ENCODE measurements around the gene FGF19.
A peak's percentile ranks its signal among the peaks of the same experiment; 100 is the strongest.
"Not testable (repeated sequence)": the region's sequence is repeated elsewhere in the genome, so short reads cannot be mapped to it uniquely, and the experiment has no call there.

FGF19 gene

DNA sequence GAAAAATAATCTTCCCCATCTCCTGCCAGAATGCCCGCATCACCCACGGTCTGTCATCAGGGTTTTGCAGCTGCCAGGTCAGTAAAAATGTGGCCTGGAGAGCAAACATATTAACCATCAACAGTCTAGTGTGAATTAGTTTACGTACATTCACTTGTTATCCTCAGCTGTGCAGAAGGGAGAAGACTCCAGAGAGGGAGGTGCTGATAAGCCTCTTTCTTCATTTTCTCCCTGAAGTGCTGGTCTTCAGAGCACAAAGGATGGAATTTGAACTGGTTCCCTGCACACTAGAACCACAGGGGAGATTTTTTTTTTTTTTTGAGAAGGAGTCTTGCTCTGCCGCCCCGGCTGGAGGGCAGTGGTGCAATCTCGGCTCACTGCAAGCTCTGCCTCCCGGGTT, 8.2 kb downstream of the FGF19 start:
- no peak for DNase-seq

DNA sequence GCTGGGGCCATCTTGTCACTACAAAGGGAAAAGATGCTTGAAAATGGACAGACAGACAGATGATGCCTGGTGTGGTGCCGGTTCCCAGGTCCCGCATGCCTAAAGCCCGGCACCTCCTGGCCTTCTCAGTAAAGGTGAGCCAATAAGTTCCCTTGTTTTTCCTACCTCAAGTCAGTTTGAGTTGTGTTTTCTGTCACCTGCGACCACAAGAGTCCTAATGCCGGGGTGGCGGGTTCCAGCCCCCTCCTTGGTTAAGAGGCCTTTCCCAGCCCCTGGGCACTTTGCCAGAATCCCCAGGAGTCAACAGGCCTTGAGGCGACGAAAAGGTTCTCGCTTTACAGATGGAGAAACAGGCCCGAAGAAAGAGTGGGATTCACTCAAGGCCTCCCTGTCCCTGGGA, 9.0 kb downstream of the FGF19 start:
- no peak for DNase-seq

DNA sequence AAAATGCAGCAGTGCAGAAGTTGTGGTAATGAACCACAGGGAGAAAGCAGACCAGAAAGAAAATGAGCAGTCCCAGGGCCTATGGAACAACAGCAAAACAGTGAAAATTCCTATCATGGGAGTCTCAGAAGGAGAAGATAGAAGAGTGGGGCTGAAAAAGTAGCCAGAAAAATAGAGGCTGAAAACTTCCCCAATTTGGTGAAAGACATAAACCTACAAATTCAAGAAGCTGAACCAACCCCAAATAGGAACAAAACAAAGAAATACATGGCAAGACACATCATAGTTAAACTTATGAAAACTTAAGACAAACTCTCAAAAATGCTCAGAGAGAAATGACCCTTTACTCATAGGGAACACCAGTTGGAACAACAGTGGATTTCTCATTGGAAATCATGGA, 11.4 kb downstream of the FGF19 start:
- no peak for DNase-seq

DNA sequence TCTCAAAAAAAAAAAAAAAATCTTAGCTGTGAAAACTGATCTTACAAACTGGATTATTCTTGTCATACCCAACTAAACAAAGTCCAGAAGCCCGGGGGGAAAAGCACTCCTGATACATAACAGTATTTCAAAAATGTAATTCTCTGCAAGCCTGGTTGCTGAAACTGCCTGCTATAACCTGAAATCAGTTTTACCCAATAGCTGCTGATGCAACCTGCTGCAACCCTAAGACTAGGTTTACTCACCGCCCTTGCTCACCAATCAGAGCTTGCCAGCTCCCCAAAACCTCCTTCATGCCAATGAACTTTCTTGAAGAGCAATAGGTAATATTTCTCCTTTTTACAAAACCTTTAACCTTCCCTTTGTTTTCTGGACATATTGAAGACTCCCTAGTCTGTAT, 12.4 kb downstream of the FGF19 start:
- DNase-seq = no peak

DNA sequence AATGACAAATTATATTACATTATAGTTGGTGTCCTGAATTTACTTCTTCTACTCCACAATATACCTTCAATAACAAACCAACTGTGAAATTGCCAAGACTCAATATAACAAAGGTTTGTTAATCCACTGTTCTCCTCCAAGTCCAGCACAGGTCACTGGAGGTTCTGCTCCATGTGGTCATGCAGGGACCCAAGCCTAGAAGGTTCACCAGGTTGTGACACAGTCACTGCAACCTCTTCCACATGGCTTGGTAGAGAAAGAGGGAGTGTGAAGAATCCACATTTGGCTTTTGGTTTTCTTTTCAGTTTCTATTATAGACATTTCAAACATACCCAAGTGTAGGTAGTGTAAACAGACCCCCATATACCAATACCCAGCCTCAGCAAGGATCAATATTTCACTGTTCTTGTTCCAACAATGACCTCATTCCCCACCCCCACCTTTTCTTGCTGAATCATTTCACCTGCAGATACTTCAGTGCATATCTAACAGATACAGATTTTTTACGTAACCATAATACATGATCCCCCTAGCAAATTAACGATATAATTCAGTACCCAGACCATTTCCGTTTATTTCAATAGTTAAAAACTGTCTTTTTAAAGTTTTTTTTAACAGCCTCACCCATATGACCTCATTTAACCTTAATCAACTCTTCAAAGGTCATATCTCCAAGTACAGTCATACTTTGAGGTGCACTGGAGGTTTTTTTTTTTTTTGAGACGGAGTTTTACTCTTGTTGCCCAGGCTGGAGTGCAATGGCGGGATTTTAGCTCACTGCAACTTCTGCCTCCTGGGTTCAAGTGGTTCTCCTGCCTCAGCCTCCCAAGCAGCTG, 14.1 kb downstream of the FGF19 start:
- no peak for DNase-seq

DNA sequence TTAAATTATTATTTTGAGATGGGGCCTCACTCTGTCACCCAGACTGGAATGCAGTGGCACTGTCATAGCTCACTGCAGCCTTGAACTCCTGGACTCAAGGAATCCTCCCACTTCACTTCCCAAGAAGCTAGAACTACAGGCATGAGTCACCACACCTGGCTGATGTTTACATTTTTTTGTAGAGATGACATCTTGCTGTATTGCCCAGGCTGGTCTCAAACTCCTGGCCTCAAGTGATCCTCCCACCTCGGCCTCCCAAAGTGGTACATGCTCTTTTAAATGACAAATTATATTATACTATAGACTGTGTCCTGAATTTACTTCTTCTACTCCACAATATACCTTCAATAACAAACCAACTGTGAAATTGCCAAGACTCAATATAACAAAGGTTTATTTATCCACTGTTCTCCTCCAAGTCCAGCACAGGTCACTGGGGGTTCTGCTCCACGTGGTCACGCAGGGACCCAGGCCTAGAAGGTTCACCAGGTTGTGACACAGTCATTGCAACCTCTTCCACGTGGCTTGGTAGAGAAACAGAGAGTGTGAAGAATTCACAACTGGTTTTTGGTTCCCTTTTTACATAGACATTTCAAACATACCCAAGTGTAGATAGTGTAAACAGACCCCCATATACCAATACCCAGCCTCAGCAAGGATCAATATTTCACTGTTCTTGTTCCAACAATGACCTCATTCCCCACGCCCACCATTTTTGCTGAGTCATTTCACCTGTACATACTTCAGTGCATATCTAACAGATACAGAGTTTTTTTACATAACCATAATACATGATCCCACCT, 15.7 kb downstream of the FGF19 start:
- not testable (repeated sequence) for DNase-seq

DNA sequence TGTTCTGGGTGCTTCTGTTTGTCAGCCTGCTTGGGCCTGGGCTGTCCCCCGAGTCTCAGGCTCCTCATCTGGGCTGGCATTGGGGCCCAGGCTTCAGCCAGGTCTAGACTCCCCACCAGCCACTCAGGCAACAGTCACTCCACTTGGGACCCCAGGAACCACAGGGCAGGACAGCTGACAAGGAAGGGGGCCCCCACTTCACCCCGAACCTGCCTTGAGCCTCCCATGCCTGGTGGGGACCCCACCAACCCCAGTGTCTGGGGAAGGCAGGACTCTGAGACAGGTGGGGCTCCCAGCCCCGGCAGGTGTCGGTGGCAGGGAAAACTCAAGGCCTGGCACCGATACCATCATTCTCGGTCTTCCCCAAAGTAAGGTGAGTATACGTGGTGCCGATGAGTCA, 17.0 kb downstream of the FGF19 start:
- no peak for DNase-seq

DNA sequence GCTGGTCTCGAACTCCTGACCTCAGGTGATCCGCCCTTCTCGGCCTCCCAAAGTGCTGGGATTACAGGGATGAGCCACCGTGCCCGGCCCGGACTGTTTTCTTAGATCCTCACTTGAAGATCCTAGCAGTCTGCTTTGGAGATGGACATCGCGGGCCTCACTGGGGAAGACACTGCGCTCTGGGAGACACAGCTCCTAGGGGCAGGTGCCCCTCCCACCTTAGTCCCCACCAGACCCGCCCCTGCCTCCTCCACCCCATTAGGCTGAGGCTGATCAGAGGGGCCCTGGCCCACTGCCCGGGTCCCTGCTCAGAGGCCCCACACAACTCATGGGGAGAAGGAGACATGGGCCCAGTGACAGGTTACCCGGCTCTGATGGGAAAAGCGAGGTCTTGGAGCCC, 17.4 kb downstream of the FGF19 start:
- no peak for DNase-seq

DNA sequence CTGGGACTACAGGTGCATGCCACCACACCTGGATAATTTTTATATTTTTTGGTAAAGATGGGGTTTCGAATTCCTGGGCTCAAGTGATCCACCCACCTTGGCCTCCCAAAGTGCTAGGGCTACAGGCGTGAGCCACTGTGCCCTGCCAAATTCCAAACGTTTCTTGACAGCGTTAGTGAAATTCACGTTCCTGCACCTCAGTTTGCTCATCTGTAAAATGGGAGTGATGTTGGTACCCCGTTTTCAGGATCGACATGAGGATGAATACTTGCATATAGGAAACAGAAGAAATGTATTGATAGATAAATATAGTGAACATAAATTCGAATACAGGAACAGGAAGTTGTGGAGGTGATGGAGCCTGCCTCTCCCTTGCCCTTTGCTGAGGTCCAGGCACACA, 18.5 kb downstream of the FGF19 start:
- DNase-seq = no peak

DNA sequence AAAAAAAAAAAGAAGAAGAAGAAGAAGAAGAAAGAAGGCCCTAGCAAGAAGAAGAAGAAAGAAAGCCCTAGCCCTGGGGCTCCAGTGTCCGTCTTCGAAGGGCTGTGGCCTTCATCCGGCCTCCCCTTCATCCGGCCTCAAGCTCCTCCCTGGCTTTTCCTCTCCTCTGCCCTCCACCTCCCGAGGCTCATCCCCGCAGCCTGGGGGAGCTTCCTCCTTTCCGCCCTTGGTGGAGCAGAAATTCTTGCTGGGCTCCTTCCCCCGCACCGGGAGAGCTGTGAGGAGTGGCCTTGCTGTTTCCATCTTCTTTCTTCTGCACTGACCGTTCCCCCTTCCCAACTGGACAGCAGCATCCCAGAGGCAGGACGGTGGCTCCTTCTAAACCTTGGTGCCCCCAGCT, 19.2 kb downstream of the FGF19 start:
- DNase-seq = no peak

DNA sequence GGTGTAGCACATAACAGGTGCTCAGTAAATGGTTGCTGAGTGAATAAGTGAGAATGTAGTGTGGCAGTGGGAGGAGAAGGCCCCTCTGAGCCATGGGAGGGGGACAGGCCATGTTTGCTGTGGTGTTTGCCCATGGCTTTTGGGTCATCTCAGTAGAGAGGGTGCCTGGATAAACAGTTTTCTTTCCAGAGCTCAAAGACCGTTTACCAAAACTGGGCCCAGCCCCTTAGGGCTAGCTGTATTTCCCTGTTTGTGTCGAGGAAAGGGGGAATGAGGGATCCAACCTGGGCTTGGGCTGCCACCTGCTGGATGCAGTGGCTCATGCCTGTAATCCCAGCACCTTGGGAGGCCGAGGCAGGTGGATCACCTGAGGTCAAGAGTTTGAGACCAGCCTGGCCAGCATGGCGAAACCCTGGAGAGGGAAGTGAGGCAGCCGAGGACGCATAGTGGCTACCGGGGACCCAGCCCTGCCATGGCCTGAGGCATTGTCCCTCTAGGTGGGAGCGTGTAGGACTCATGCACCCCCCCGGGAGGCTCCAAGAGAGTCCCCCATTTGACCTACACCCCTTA, 20.0 kb downstream of the FGF19 start:
- no peak for DNase-seq

DNA sequence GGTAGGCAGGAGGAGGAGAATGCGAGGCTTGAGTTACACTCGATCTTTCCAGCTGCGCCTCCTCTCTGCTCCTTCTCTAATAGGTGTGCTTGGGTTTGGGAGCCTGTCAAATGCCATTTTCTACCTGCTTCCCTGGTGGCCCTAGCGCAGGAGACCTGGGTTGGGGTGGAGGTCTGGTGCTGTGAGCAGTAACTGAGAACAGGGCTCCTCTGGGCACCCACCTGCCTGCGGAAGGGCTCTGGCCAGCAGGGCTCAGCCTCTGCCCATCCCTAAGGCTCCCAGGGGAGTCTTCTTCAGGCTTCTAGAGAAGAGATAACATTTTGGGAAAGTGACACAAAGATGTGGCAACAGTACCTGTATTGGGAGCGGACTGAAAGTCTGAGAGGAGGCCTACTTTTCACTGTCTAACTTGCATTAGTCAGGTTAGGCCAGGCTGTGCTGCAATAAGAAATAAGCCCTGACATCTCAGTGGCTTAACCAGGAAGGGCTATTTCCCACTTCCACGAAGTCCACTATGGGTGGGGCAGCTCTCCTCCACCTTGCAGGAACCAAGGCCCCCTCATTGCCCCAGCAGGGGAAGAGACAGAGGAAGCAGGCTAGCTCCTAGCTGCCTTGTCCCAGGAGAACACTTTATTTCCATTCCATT, 21.0 kb downstream of the FGF19 start:
- no peak for DNase-seq

DNA sequence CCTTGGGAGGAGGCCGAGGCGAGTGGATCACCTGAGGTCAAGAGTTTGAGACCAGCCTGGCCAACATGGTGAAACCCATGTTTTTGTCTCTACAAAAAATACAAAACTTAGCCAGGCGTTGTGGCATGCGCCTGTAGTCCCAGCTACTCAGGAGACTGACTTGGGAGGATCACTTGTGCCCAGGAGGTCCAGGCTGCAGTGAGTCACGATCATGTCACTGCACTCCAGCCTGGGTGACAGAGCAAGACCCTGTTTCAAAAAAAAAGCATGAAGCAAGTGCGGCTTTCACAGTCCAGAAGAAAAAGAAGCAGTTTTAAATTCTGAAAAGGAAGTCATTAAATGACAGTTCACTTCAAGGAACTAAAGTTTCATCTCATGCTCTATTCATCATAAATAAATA, 21.6 kb downstream of the FGF19 start:
- no peak for DNase-seq

DNA sequence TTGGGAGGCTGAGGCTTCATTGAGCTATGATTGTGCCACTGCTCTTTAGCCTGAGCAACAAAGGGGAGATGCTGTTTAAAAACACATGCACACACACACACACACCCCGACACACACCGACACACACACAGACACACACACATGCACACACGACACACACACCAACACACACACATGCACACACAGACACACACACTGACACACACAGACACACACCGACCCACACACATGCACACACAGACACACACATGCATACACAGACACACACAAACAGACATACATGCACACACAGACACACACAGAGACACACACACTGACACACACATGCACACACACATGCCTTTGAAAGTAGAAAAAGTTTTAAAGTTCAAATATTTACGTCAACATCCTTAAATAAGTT, 23.1 kb downstream of the FGF19 start:
- DNase-seq = no peak

DNA sequence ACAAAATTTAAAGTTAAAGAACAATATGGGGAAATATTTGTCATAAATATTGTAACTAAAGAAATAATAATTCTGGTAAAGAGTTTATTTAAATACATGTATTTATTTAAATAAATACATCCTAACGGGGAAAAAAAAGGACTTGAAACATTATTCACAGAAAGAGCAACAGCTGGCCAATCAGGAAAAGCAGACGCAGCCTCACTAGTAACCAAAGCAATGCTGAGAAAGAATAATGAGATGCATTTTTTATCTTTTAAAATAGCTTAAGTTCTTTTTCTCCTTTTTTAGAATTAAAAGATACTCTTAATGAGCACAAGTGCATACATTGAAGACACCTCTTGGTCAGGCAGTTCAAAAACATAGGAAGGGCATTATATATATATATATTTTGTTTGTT, 26.1 kb downstream of the FGF19 start:
- DNase-seq = no peak

DNA sequence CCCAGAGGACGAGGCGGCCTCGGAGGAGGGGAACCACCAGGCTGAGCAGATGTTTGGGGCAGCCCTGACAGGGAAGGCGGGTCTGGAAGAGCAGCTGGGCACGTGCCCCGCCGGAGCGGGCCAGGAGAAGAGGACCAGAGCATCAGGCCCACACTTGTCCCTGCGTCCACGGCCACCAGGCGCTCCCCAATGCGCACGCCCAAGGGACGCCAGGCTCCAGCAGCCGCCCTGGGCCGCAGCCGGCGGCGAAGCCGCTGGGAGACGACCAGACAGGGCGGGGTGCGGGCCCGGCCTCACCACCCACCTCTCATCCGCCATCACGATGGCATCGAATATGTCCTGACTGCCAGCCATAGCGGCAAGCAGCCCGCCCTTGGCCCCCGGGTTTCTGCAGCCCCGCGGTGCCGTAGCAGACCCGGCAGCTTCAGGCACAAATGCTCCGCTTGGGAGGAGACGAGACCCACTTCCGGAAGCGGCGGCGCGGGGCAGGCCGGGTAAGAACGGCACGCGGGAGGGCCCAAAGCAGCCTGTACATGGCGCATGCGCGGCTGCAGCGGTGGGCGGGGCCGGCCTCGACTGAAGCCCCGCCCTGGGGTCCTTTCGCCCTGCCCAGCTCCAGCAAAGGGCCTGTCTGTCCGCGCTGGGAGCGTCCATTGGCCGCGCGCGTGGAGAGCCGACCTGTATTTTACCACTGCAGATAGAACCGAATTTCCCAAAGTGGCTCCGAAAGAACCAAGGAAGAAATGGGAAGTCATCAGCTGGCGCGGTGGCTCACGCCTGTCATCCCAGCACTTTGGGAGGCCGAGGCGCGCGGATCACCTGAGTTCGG, 28.7 kb downstream of the FGF19 start, which contains the start of gene LTO1:
LTO1 (minus strand) TSS at position 468 of the 829 bp plus-strand sequence; CDS start at position 354, 114 bp downstream.
- peak; percentile 85 for DNase-seq

DNA sequence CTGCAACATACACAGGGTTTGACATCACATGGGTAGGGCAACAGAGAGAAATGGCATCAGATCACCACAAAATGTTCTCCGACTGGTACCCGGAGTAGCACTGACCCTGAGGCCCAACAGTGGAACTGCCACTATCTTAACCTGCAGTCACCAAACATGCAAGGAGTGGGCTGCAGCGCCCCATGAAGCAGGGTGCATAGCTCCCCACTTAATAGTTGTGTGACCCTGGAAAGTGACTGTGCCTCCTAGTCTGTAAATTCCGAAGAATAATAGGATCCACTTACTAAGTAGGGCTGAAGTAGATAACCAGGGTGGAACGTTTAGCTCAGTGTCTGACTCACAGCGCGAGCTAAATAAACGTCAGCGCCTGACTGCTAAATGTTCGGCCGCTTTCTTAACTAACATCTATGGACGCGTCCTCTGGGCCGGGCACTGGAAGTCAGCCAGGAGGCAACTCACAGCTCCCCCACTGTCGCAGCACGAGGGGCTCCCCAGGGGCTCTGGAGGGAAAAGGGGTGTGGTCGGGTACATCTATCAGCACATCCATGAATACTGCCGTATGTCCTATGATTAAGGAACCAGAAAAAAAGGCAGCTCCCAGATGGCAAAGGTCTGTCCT, 29.4 kb downstream of the FGF19 start:
- no peak for DNase-seq

DNA sequence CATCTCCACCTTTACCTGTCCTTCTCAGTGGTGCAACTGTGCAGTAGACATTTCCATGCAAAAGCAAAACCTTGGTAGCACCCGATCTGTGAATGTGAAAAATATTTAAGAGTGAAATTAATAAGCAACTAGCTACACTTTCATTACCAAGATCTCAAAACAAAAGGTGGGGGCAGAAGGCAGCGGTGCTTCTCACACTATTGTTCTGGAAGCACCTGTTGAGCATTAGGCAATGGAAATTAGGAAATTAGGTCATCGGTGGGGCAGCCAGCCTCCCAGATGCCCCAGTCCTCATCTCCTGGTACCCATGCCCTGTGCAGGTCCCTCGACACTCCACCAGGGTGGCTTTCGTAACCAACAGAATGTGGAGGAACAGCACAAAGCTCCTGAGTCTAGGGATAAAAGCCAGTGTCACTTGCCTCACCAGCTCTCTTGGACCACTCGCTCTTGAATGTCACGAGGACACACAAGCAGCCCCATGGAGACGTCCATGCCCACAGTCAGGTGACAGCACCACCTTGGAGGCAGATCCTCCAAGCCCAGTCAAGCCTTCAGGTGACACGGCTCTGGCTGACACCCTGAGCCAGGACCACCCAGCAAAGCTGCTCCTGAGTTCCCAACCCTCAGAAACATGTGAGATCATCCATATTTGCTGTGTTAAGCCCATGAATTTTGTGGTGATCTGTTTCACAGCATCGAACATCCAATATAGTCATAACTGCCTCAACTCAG, 31.9 kb downstream of the FGF19 start:
- no peak for DNase-seq

DNA sequence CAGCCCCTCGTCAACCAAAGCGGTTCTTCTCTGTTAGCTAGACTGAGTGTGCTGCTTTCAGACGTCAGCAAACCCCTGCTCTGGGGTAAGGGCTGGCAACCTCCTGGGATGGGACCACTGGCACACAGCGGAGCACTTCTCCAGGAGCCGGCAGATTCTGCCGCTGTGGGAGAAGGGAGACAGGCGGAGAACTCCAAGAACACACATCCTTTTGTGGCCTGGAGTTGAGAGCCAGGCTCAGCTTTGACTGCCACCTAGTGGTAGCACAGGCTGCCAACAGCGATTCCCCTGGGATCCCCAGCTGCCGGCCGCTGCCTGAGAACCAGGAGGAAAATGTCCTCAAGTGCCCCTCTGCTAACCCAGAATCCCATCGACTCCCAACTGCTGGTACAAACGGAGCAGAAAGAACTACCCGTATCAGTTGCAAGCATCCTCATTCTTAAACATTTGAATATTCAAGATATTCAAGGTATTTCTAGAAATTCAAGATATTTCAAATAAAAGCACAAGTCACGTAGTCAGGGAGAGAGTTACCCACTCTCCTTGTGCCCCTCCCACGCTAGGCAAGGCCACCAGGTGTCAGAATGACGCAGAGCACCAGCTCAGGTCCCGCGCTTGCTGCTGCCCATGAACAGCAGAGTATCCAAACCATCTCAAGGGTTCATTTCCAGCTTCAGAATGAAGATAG, 33.5 kb downstream of the FGF19 start:
- DNase-seq = peak; percentile 73

DNA sequence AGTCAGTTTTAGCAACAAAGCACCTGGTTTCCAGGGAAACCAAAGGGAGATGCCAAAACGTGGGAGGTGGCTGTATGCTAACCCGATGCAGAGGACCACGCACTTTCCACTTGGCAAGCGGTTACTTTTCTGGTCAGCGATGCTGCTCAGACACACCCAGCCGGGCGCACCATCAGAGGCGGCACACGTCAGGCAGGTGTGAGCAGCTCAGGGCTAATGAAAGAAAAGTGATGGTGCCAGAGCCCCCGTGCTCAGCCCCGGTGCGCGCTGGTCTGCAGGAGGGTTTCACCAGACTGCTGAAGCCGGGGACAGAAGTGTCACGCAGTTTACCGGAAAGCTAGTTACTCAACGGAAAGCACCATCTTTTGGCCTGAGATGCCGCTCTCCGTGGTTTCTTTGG, 34.3 kb downstream of the FGF19 start:
- no peak for DNase-seq

All from DMS79 (cell line).